ENCODE results near the gene KCNQ5.

KCNQ5 gene

DNA sequence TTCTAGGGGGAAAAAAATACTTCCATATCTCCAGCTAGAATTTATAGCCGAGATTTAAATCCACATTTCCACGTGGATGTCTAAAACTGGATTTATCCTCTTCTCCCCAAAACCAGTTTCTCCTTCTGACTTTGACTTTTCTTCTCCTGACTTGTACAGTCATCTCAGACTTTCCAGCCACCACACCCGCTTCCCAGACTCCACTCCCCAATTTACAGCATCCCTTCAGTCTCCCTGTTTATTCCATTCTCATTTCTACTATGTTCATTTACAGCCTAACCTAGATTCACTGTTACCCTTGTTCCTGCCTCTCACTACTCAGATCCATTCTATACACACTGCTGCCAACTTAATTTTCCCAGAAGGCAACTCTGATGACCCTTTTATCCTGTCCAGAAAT lies 378.6 kb downstream of the KCNQ5 start:
- DNase-seq (ENCODE audit: low read depth in 3 of 3): no peak

GRCh38 chr6:73002588-73002987 lies 380.7 kb downstream of the KCNQ5 start:
- DNase-seq (ENCODE audit: low read depth in 3 of 3): no peak

DNA sequence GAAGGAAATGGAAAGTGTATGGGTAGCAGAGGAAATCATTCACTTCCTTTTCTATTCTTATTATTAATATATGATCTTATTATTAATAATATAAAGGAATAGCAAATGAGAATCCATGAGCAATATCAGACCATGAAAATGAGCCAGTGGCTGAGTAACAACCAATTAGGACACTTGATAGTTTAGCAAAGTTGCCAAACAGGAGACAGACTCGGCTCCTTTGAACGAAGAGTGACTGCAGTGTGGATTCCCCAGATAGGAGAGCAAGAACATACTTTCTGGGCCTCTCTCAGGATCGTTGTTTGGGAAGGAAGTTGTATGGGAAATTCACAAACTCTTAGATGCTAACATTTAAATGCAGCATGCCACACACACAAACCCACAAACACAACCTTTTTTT lies 381.4 kb downstream of the KCNQ5 start:
- no peak for DNase-seq (ENCODE audit: low read depth in 3 of 3)

- no peak for DNase-seq (ENCODE audit: low read depth in 3 of 3)
Observed at GRCh38 chr6:73004231-73004630, 382.4 kb downstream of the KCNQ5 start.

GRCh38 chr6:73004861-73005260 lies 383.0 kb downstream of the KCNQ5 start:
- no peak for DNase-seq (ENCODE audit: low read depth in 3 of 3)

DNA sequence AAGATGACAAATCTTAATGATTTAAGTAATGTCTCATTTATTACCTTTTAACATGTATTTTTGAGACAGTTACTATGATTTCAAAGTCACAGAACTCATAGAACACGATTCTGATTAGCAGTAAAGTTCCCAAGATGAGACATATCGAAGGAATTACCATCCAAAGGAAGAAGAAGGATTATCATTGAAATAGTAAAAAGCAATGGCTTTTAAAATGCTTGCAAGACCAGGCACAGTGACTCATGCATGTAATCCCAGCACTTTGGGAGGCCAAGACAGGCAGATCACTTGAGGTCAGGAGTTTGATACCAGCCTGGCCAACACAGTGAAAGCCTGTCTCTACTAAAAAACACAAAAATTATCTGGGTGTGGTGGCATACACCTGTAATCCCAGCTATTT lies 384.3 kb downstream of the KCNQ5 start:
- DNase-seq (ENCODE audit: low read depth in 3 of 3): no peak

DNA sequence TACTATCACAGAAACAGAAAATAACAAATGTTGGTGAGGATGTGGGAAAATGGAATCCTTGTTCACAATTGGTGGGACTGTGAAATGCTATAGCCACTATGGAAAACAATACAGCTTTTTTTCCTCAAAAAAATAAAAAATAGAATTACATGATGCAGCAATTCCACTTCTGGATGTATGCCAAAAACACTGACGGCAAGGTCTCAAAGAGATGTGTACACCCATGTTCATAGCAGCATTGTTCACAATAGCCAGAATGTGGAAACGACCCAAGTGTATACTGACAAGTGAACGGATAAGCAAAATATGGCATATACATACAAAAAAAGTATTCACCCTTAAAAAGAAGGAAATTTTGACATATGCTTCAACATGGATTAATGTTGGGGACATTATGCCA lies 390.1 kb downstream of the KCNQ5 start:
- DNase-seq (ENCODE audit: low read depth in 3 of 3): no peak

GRCh38 chr6:73017476-73017875 lies 395.6 kb downstream of the KCNQ5 start:
- no peak for DNase-seq (ENCODE audit: low read depth in 3 of 3)

DNA sequence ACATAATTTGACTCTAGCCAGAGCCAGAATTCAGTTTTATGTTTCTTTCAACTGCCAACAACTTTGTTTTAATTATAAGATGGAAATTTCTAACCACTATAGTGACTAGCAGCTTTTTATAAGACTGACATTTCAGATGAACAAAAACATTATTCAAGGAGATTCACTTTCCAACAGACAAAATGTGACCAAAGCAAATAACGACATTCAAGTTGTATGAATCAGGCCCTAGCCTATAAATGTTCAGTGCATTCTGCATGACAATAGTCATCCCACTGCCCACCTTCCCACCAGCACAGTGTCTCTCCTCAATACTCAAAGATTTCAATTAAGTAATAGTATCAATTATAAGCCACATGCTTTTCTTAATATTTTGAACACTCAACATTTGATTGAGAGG lies 402.7 kb downstream of the KCNQ5 start:
- DNase-seq (ENCODE audit: low read depth in 3 of 3): no peak

GRCh38 chr6:73027691-73028090 lies 405.8 kb downstream of the KCNQ5 start:
- DNase-seq (ENCODE audit: low read depth in 3 of 3): no peak

GRCh38 chr6:73028124-73028766 lies 406.4 kb downstream of the KCNQ5 start:
- DNase-seq (ENCODE audit: low read depth in 3 of 3): no peak

- DNase-seq (ENCODE audit: low read depth in 3 of 3): no peak
Observed at GRCh38 chr6:73028893-73029450, 407.1 kb downstream of the KCNQ5 start.

GRCh38 chr6:73030257-73030656 lies 408.4 kb downstream of the KCNQ5 start:
- DNase-seq (ENCODE audit: low read depth in 3 of 3): no peak

GRCh38 chr6:73030791-73031782 lies 409.2 kb downstream of the KCNQ5 start:
- no peak for DNase-seq (ENCODE audit: low read depth in 3 of 3)

DNA sequence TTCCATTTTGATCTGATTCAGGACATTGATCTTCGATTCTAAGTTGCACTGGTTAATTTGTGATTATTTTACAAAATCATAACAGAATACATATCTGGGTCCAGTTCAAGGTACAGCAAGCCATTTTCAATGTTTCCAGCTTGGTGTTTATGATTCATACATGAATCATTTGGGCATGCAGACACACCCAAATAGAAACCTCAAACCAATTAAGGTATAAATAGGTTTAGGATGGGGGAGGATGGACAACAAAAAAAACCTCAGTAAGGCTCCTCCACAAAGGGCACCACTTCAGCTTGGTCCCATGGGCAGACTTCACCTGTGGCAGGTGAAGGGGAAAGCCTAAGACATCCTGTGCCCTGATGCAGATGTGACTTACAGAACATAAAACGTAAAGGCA lies 410.7 kb downstream of the KCNQ5 start:
- DNase-seq (ENCODE audit: low read depth in 3 of 3): no peak

- DNase-seq (ENCODE audit: low read depth in 3 of 3): no peak
Observed at GRCh38 chr6:73036689-73037088, 414.8 kb downstream of the KCNQ5 start.

DNA sequence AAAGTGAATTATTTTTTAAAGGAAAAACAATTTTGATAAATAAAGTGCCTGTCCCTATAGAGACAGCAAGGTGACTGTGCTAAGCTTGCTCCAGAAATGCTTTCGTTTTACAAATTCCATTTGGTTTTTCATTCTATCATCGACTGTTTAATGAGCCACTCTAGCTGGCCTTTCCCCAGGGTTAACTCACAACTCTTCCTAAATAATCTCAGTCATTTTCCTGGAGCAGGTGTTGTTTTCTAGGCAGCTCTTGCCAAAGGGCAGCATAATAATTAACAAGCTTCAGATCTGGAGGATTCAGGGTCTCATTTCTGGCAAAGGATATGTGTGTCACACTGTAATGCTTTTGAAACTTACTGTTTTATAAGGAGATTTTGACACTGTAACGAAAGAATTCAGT lies 419.2 kb downstream of the KCNQ5 start:
- no peak for DNase-seq (ENCODE audit: low read depth in 3 of 3)

- no peak for DNase-seq (ENCODE audit: low read depth in 3 of 3)
Observed at GRCh38 chr6:73042892-73043291, 421.0 kb downstream of the KCNQ5 start.

- no peak for DNase-seq (ENCODE audit: low read depth in 3 of 3)
Observed at GRCh38 chr6:73043446-73043845, 421.6 kb downstream of the KCNQ5 start.

- DNase-seq (ENCODE audit: low read depth in 3 of 3): no peak
Observed at GRCh38 chr6:73045609-73046008, 423.7 kb downstream of the KCNQ5 start.

DNA sequence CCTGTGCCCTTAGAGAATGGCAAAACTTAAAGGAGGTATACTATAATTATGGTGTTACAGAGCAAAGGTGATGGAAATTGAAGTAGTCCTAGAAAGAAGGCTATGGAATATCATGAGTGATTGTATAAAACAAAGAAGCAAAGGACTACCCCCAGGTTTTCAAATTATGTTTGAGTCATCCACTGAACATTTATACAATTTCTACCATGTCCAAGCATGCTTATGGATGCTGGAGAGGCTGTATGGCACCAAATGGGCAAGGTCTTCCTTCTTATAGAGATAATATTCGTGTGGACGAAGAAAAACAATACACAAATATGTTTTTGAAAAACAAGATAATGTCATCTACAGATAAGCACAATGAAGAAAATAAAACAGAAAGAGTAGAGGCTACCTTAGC lies 425.9 kb downstream of the KCNQ5 start:
- no peak for DNase-seq (ENCODE audit: low read depth in 3 of 3)

- no peak for DNase-seq (ENCODE audit: low read depth in 3 of 3)
Observed at GRCh38 chr6:73049971-73050594, 428.2 kb downstream of the KCNQ5 start.
